K562 (cell line): ENCODE data around the gene SH3BGRL3. TPM values are rescaled to one million over a fixed set of nuclear protein-coding genes. Genes with fewer than 3 reads are reported as not detected.

ENCODE experiments used
- CBFA2T3 ChIP-seq: fragments of 450-650 bp; IDR thresholded peaks from 2 replicates; pipeline ENCODE4 v1.6.1; 2017
- DACH1 ChIP-seq: fragments of 450-650 bp; IDR thresholded peaks from 2 replicates; pipeline ENCODE4 v1.6.1; 2018; ENCODE audit not compliant: partially characterized antibody
- ETV6 ChIP-seq, 3 experiments: fragments of 150-350 bp in 1 of 3; sonication (generic) in 1 of 3; formaldehyde crosslinking in 1 of 3; IDR thresholded peaks; 2 replicates each; pipeline versions ENCODE4 v1.6.1 to v1.8.0; 2014 to 2022; ENCODE audit warnings: borderline replicate concordance in 2 of 3, low read depth in 2 of 3, antibody characterized with exemption in 1 of 3, low read length in 1 of 3, mild to moderate bottlenecking in 1 of 3, missing genetic modification reagents in 1 of 3
- HDAC6 ChIP-seq: IDR thresholded peaks from 2 replicates; pipeline ENCODE4 v1.6.1; 2012; ENCODE audit warnings: low read depth, mild to moderate bottlenecking, control low read depth, inconsistent platforms, low read length, moderate library complexity
- HDGF ChIP-seq: fragments of 450-650 bp; IDR thresholded peaks from 2 replicates; pipeline ENCODE4 v1.6.1; 2016
- HMGXB4 ChIP-seq: sonication (generic); formaldehyde crosslinking; IDR thresholded peaks from 2 replicates; pipeline ENCODE4 v1.8.1; 2023; ENCODE audit warnings: mild to moderate bottlenecking, missing genetic modification reagents
- MCM3 ChIP-seq: fragments of 450-650 bp; IDR thresholded peaks from 2 replicates; pipeline ENCODE4 v1.6.1; 2016
- NFE2 ChIP-seq: IDR thresholded peaks from 2 replicates; pipeline ENCODE4 v1.6.1; 2014; ENCODE audit warnings: antibody characterized with exemption, low read depth
- PCBP1 ChIP-seq: fragments of 200-400 bp; formaldehyde crosslinking; IDR thresholded peaks from 2 replicates; pipeline ENCODE4 v1.6.1; 2018; ENCODE audit warnings: mild to moderate bottlenecking, low read depth, low read length; ENCODE audit not compliant: poor library complexity, severe bottlenecking
- ZBTB12 ChIP-seq: fragments of 250-450 bp; sonication (Bioruptor Pico); IDR thresholded peaks from 2 replicates; pipeline ENCODE4 v1.4.0; 2020
- ZNF280A ChIP-seq: fragments of 450-650 bp; IDR thresholded peaks from 2 replicates; pipeline ENCODE4 v1.6.1; 2018; ENCODE audit warnings: mild to moderate bottlenecking, low read depth; ENCODE audit not compliant: partially characterized antibody
- ZNF780A ChIP-seq: fragments of 250-450 bp; sonication (Bioruptor Pico); IDR thresholded peaks from 2 replicates; pipeline ENCODE4 v1.5.0; 2021; ENCODE audit warnings: mild to moderate bottlenecking
- ZNF79 ChIP-seq: fragments of 250-450 bp; sonication (Bioruptor Pico); IDR thresholded peaks from 2 replicates; pipeline ENCODE4 v1.4.0; 2020; ENCODE audit warnings: low read depth, mild to moderate bottlenecking, moderate library complexity
- polyA plus RNA-seq, 8 experiments: library from polyadenylated mRNA; depleted of rRNA in 4 of 8; stranded (reverse) in 5 of 8; unstranded in 3 of 8; fragments of >200 nt; fragmentation: Nextera tagmentation in 2 of 8; fragmentation: Illumina TruSeq in 1 of 8; extraction: Ambion mirVana in 2 of 8; extraction: Trizol in 1 of 8; gene quantifications; 2 replicates each; pipeline versions ENCODE4 v1.2.1 to v1.2.3, GENCODE V29; 2011 to 2014; ENCODE audit warnings: inconsistent platforms in 1 of 8, missing spikeins in 1 of 8
- total RNA-seq, 7 experiments: library from RNA; depleted of rRNA in 6 of 7; stranded (reverse); fragments of >200 nt in 6 of 7; fragmentation: Illumina TruSeq in 2 of 7; extraction: Trizol in 2 of 7; gene quantifications; 2 replicates each; pipeline versions ENCODE4 v1.2.1 to v1.2.3, GENCODE V29; 2011 to 2021; ENCODE audit warnings: low replicate concordance in 1 of 7
- TF ChIP-seq, protein P1 (sequence below): sonication (generic); formaldehyde crosslinking; IDR thresholded peaks from 2 replicates; pipeline ENCODE4 v1.8.1; 2023; ENCODE audit warnings: missing genetic modification reagents, mild to moderate bottlenecking, borderline replicate concordance
- TF ChIP-seq, protein P2 (sequence below): fragments of 250-450 bp; sonication (Bioruptor Pico); IDR thresholded peaks from 2 replicates; pipeline ENCODE4 v1.8.0; 2021; ENCODE audit warnings: moderate library complexity, mild to moderate bottlenecking, inconsistent platforms
- TF ChIP-seq, protein P3 (sequence below): fragments of 450-650 bp; IDR thresholded peaks from 2 replicates; pipeline ENCODE4 v1.6.1; 2016; ENCODE audit warnings: antibody characterized with exemption

The SH3BGRL3 gene
- total and polyA plus RNA-seq, 9 of the 15 experiments (the other 6 are each of a cell fraction or from before 2014, with no cell fraction given), result 30.3 to 140 (median 54.2) TPM

DNA sequence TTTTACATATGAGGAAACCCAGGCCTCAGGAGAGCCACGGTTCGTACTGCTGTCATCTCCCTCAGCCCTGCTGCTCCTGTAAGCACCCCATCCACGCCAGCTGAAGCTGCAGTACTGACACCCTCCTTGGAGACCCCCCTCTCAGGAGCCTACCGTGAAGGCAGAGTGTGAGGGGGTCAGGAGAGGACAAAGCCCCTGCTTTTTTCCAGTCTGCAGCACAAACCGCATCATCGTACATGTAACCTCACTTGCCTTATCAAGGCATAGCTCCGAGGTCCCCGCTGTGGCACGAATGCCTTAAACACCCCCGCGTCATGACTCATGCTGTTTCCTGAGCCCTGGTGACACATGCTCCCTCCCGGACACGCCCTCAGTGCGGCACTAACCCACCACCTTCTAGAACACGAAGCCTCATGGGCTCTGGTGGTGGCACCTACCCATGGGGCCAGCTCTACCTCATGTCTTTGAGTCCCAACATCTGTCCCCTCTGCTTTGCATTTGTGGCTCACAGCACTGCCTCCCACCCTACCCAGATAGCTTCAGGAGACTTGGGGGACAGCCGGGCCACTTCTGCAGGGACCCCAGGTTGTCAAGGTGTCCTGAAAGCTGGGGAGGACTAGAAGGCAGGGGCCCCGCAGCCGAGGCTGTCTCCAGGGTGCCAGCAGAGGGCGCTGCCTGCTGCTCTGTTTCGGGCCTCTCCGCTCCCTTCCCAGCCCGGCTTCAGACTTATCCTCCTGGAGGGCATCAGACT lies 4.9 kb downstream of the SH3BGRL3 start (continued):
- TF ChIP-seq, protein P1, sequence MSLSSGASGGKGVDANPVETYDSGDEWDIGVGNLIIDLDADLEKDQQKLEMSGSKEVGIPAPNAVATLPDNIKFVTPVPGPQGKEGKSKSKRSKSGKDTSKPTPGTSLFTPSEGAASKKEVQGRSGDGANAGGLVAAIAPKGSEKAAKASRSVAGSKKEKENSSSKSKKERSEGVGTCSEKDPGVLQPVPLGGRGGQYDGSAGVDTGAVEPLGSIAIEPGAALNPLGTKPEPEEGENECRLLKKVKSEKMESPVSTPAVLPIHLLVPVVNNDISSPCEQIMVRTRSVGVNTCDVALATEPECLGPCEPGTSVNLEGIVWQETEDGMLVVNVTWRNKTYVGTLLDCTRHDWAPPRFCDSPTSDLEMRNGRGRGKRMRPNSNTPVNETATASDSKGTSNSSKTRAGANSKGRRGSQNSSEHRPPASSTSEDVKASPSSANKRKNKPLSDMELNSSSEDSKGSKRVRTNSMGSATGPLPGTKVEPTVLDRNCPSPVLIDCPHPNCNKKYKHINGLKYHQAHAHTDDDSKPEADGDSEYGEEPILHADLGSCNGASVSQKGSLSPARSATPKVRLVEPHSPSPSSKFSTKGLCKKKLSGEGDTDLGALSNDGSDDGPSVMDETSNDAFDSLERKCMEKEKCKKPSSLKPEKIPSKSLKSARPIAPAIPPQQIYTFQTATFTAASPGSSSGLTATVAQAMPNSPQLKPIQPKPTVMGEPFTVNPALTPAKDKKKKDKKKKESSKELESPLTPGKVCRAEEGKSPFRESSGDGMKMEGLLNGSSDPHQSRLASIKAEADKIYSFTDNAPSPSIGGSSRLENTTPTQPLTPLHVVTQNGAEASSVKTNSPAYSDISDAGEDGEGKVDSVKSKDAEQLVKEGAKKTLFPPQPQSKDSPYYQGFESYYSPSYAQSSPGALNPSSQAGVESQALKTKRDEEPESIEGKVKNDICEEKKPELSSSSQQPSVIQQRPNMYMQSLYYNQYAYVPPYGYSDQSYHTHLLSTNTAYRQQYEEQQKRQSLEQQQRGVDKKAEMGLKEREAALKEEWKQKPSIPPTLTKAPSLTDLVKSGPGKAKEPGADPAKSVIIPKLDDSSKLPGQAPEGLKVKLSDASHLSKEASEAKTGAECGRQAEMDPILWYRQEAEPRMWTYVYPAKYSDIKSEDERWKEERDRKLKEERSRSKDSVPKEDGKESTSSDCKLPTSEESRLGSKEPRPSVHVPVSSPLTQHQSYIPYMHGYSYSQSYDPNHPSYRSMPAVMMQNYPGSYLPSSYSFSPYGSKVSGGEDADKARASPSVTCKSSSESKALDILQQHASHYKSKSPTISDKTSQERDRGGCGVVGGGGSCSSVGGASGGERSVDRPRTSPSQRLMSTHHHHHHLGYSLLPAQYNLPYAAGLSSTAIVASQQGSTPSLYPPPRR (CRISPR knock-in tag), result peak; percentile 89
- TF ChIP-seq HDGF (no peak; the same call in none of the 2 replicates), ZNF280A (no peak), CBFA2T3 (peak; percentile 84), PCBP1 (no peak), ZNF780A (CRISPR knock-in tag) (no peak), ZNF79 (no peak), ETV6 (IDR thresholded peaks at IDR 0.05; ENCODE audit: borderline replicate concordance in 1 of 2, low read depth in 2 of 2, low read length in 1 of 2) (peak in 1 of 2 experiments; percentile 34; a peak in 1 of 4 replicates), ETV6 (CRISPR knock-in tag; IDR thresholded peaks at IDR 0.05; ENCODE audit: borderline replicate concordance) (no peak), NFE2 (peak; percentile 94), MCM3 (no peak), DACH1 (no peak), ZBTB12 (CRISPR knock-in tag) (peak; percentile 62), HDAC6 (no peak), HMGXB4 (CRISPR knock-in tag) (no peak; the same call in 1 of the 2 replicates)
- TF ChIP-seq, protein P2, sequence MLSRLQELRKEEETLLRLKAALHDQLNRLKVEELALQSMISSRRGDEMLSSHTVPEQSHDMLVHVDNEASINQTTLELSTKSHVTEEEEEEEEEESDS (CRISPR knock-in tag), result no peak
- TF ChIP-seq, protein P3, sequence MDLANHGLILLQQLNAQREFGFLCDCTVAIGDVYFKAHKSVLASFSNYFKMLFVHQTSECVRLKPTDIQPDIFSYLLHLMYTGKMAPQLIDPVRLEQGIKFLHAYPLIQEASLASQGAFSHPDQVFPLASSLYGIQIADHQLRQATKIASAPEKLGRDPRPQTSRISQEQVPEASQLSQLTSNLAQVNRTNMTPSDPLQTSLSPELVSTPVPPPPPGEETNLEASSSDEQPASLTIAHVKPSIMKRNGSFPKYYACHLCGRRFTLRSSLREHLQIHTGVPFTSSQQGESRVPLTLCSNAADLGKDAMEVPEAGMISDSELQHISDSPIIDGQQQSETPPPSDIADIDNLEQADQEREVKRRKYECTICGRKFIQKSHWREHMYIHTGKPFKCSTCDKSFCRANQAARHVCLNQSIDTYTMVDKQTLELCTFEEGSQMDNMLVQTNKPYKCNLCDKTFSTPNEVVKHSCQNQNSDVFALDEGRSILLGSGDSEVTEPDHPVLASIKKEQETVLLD, result peak; percentile 89
